NCI-H460 (cell line): Measurements from ENCODE around the gene PPM1B. TPM values are rescaled to one million over a fixed set of nuclear protein-coding genes. Genes with fewer than 3 reads are reported as not detected.
"Not testable (repeated sequence)": the region's sequence is repeated elsewhere in the genome, so short reads cannot be mapped to it uniquely, and the experiment has no call there.

ENCODE experiments used
- DNase-seq: peaks from one replicate; pipeline ENCODE4 v3.0.0-alpha.2; 2016; ENCODE audit warnings: low read depth; ENCODE audit errors: extremely low read depth
- polyA plus RNA-seq: library from polyadenylated mRNA; depleted of rRNA; stranded (reverse); fragments of >200 nt; gene quantifications from 2 replicates; pipeline ENCODE4 v1.2.3, GENCODE V29; 2014; cell fraction: nucleus; rRNA removed
- total RNA-seq: library from RNA; depleted of rRNA; stranded (reverse); fragments of >200 nt; shearing (Covaris generic); gene quantifications from 2 replicates; pipeline ENCODE4 v1.2.3, GENCODE V29; 2014; rRNA removed

Gene PPM1B
- 12.3 and 18.1 TPM in 2 replicates for total RNA-seq
- polyA plus RNA-seq = 12.6 and 16.4 TPM in 2 replicates

GRCh38 chr2:44168681-44169154 is at the start of gene PPM1B:
Gene PPM1B (plus strand): TSS chr2:44168875. CDS start chr2:44201200, 32,325 bp downstream.
- DNase-seq = no peak

GRCh38 chr2:44119878-44120277 is 48.8 kb upstream of the PPM1B start:
- DNase-seq = no peak

- DNase-seq = no peak
Measured at GRCh38 chr2:44120428-44120827, 48.2 kb upstream of the PPM1B start.

DNA sequence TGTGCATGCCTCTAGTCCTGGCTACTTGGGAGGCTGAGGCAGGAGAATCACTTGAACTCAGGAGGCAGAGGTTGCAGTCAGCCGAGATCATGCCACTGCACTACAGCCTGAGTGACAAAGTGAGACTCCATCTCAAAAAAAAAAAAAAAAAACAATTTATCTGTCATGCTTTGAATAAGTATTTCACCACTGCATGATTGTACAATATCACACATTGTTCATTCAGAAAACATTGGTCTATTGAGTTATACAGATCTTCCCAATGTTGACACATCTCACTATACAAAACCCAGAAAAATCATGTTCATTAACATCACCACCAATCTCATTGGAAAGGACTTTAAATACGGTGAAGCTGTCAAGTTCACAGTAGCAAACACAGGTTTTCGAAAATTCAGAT is 46.8 kb upstream of the PPM1B start:
- DNase-seq = no peak

- no peak for DNase-seq
Measured at GRCh38 chr2:44124500-44124899, 44.2 kb upstream of the PPM1B start.

- DNase-seq = no peak
Measured at GRCh38 chr2:44126106-44126797, 42.4 kb upstream of the PPM1B start.

GRCh38 chr2:44130441-44130840 is 38.2 kb upstream of the PPM1B start:
- peak; percentile 59 for DNase-seq

- DNase-seq = no peak
Measured at GRCh38 chr2:44131177-44131576, 37.5 kb upstream of the PPM1B start.

DNA sequence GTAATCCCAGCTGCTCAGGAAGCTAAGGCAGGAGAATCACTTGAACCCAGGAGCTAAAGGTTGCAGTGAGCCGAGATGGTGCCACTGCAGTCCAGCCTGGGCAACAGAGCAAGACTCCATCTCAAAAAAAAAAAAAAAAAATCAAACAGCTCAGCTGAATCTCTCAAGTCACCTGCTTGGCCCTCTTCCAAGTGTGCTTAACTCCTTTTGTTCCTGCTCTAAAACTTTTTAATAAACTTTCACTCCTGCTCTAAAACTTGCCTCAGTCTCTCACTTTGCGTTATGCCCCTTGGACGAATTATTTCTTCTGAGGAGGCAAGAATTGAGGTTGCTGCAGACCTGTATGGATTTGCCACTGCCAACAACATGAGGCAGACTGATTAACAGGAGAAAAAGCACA is 35.1 kb upstream of the PPM1B start:
- DNase-seq = not testable (repeated sequence)

DNA sequence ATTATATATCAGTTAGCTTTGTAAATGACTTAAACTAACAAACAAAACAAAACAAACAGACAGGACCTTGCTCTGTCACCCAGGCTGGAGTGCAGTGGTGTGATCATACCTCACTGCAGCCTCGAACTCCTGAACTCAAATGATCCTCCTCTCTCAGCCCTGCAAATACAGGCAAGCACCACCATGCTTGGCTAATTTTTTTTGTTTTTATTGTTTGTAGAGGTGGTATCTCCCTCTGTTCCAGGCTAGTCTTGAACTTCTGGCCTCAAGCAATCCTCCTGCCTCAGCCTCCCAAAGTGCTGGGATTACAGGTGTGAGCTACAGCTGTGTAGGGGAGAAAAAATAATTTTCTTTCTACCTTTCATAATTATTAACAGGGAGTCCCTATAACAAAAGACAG is 33.8 kb upstream of the PPM1B start:
- no peak for DNase-seq

- DNase-seq = no peak
Measured at GRCh38 chr2:44135296-44135695, 33.4 kb upstream of the PPM1B start.

GRCh38 chr2:44135771-44136170 is 32.9 kb upstream of the PPM1B start:
- DNase-seq = no peak

- DNase-seq = no peak
Measured at GRCh38 chr2:44136252-44136651, 32.4 kb upstream of the PPM1B start.

DNA sequence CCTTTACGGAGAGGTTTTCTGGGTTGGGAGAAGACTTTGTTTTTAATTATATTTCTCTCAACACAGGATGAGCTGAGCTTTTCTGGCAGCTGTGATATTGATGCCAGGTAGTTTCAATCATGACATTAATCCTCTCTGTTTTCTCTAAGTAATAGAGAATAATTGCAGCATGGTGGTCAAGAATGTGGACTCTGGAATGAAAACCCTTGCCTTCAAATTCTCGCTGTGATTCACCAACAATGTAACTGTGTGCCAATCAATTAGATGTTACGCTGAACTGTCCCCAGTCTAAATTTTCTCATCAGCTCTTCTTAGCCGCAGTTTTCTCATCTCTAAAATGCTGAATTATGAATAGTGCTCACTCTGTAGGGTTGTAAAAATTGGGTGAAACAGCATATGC is 31.6 kb upstream of the PPM1B start:
- DNase-seq = no peak

- DNase-seq = no peak
Measured at GRCh38 chr2:44137872-44138551, 30.7 kb upstream of the PPM1B start.

- DNase-seq = no peak
Measured at GRCh38 chr2:44139741-44140140, 28.9 kb upstream of the PPM1B start.

DNA sequence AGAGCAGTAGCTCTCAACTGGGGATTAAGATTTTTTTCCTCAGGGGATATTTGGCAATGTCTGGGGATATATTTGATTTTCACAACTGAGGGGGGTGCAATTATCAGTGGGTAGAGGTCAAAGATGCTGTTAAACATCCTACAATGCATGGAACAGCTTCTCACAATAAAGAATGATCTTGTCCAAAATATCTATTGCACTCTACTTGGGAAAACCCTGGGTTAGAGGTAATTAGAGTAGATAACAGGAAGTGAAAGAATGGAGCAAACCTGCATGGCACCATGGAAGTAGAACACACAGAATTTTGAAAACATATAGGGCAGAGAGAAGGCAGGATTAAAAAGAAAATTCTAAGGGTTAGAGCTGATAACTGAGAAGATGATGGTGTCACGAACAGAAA is 26.4 kb upstream of the PPM1B start:
- no peak for DNase-seq

- DNase-seq = no peak
Measured at GRCh38 chr2:44143701-44144100, 25.0 kb upstream of the PPM1B start.

DNA sequence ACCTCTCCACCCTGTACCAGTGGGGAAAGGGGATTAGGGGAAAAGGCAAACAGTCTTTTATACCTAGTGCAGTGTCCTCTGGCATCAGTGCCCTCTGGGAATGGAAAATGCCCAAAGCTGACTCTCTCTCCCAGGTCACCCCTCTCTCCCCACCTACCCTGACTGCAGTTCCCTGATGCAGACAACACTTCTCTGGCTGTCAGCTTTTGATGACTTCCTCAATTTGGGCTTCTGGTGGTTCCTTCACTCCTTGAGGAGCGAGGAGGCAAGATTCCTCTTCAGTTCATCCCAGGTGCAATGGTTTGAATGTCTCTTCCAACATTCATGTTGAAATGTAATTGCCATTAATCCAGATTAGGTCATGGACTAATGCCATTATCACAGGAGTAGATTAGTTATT is 19.7 kb upstream of the PPM1B start:
- DNase-seq = no peak

- no peak for DNase-seq
Measured at GRCh38 chr2:44150473-44150872, 18.2 kb upstream of the PPM1B start.

- DNase-seq = no peak
Measured at GRCh38 chr2:44152865-44153669, 15.6 kb upstream of the PPM1B start.
